K562 (cell line): ENCODE data around the gene YBX1. TPM values are rescaled to one million over a fixed set of nuclear protein-coding genes. Genes with fewer than 3 reads are reported as not detected.

Experiments
- ARID2 ChIP-seq: fragments of 450-650 bp; IDR thresholded peaks from 2 replicates; pipeline ENCODE4 v1.6.1; 2017; ENCODE audit warnings: antibody characterized with exemption, mild to moderate bottlenecking
- C11orf30 ChIP-seq: fragments of 450-650 bp; IDR thresholded peaks from 2 replicates; pipeline ENCODE4 v1.6.1; 2016; ENCODE audit warnings: low read depth, mild to moderate bottlenecking
- CHD1 ChIP-seq: fragments of 200-600 bp; sonication (generic); IDR thresholded peaks from one replicate; pipeline ENCODE4 v1.6.1; 2012; ENCODE audit warnings: mild to moderate bottlenecking, moderate library complexity, low read length, inconsistent platforms
- CHD4 ChIP-seq: fragments of 200-600 bp; sonication (generic); IDR thresholded peaks from 3 replicates; pipeline ENCODE4 v1.6.1; 2012; ENCODE audit warnings: low read depth, mild to moderate bottlenecking, mixed read lengths, low read length, inconsistent platforms; ENCODE audit not compliant: insufficient read depth, insufficient replicate concordance, poor library complexity, severe bottlenecking
- CUX1 ChIP-seq: fragments of 200-800 bp; sonication (Bioruptor generic); IDR thresholded peaks from 2 replicates; pipeline ENCODE4 v1.6.1; 2016; ENCODE audit warnings: missing genetic modification characterization, missing compliant biosample characterization
- DLX4 ChIP-seq: fragments of 250-450 bp; sonication (Bioruptor Pico); IDR thresholded peaks from 2 replicates; pipeline ENCODE4 v1.6.1; 2021; ENCODE audit warnings: mild to moderate bottlenecking
- E2F3 ChIP-seq: fragments of 250-450 bp; sonication (Bioruptor Pico); IDR thresholded peaks from 2 replicates; pipeline ENCODE4 v1.4.0; 2020; ENCODE audit warnings: mild to moderate bottlenecking
- HCFC1 ChIP-seq: IDR thresholded peaks from 2 replicates; pipeline ENCODE4 v1.6.1; 2012; ENCODE audit warnings: low read depth, low read length, improper control_type of control experiment
- POLR2AphosphoS5 ChIP-seq: IDR thresholded peaks from 2 replicates; pipeline ENCODE4 v1.6.1; 2011; ENCODE audit warnings: mild to moderate bottlenecking, low read depth, low read length, moderate library complexity; ENCODE audit not compliant: control insufficient read depth, insufficient read depth
- RBM25 ChIP-seq: fragments of 200-400 bp; formaldehyde crosslinking; IDR thresholded peaks from 2 replicates; pipeline ENCODE4 v1.6.1; 2018; ENCODE audit warnings: low read length, low read depth, moderate library complexity; ENCODE audit not compliant: severe bottlenecking
- SIN3A ChIP-seq, 2 experiments: fragments of 150-350 bp in 1 of 2; IDR thresholded peaks; 2 replicates each; pipeline ENCODE4 v1.6.1; 2011 to 2016; ENCODE audit warnings: borderline replicate concordance in 2 of 2, low read depth in 2 of 2, low read length in 2 of 2, mild to moderate bottlenecking in 2 of 2, moderate library complexity in 2 of 2; ENCODE audit not compliant: control insufficient read depth in 1 of 2
- SIN3B ChIP-seq: fragments of 450-650 bp; IDR thresholded peaks from 2 replicates; pipeline ENCODE4 v1.6.1; 2017; ENCODE audit warnings: low read depth, mild to moderate bottlenecking, moderate library complexity
- TCF7 ChIP-seq: sonication (generic); IDR thresholded peaks from 2 replicates; pipeline ENCODE4 v1.6.1; 2016; ENCODE audit warnings: antibody characterized with exemption, borderline replicate concordance
- ZC3H8 ChIP-seq: fragments of 450-650 bp; IDR thresholded peaks from 2 replicates; pipeline ENCODE4 v1.6.1; 2017
- ZFP1 ChIP-seq: fragments of 450-650 bp; formaldehyde crosslinking; IDR thresholded peaks from 2 replicates; pipeline ENCODE4 v1.4.0; 2020; ENCODE audit warnings: mild to moderate bottlenecking, mixed read lengths
- ZNF277 ChIP-seq: fragments of 250-450 bp; sonication (Bioruptor Pico); IDR thresholded peaks from 2 replicates; pipeline ENCODE4 v1.8.0; 2022; ENCODE audit warnings: inconsistent platforms, mild to moderate bottlenecking, moderate library complexity, borderline replicate concordance
- ZNF395 ChIP-seq: fragments of 200-800 bp; sonication (Bioruptor generic); IDR thresholded peaks from 2 replicates; pipeline ENCODE4 v1.6.1; 2017; ENCODE audit warnings: missing genetic modification characterization, missing compliant biosample characterization
- ZNF583 ChIP-seq: fragments of 250-450 bp; sonication (Bioruptor Pico); IDR thresholded peaks from 2 replicates; pipeline ENCODE4 v1.4.0; 2020
- ZNF785 ChIP-seq: fragments of 250-450 bp; sonication (Bioruptor Pico); IDR thresholded peaks from 2 replicates; pipeline ENCODE4 v1.4.0; 2020; ENCODE audit warnings: mild to moderate bottlenecking
- polyA plus RNA-seq, 8 experiments: library from polyadenylated mRNA; depleted of rRNA in 4 of 8; stranded (reverse) in 5 of 8; unstranded in 3 of 8; fragments of >200 nt; fragmentation: Nextera tagmentation in 2 of 8; fragmentation: Illumina TruSeq in 1 of 8; extraction: Ambion mirVana in 2 of 8; extraction: Trizol in 1 of 8; gene quantifications; 2 replicates each; pipeline versions ENCODE4 v1.2.1 to v1.2.3, GENCODE V29; 2011 to 2014; ENCODE audit warnings: inconsistent platforms in 1 of 8, missing spikeins in 1 of 8
- total RNA-seq, 7 experiments: library from RNA; depleted of rRNA in 6 of 7; stranded (reverse); fragments of >200 nt in 6 of 7; fragmentation: Illumina TruSeq in 2 of 7; extraction: Trizol in 2 of 7; gene quantifications; 2 replicates each; pipeline versions ENCODE4 v1.2.1 to v1.2.3, GENCODE V29; 2011 to 2021; ENCODE audit warnings: low replicate concordance in 1 of 7

The YBX1 gene
- total and polyA plus RNA-seq, 9 of the 15 experiments (the other 6 are each of a cell fraction or from before 2014, with no cell fraction given) = 363 to 1,955 (median 1,216) TPM

- TF ChIP-seq ZNF395 (CRISPR knock-in tag) (no peak), E2F3 (CRISPR knock-in tag) (peak; percentile 20; the same call in 1 of the 2 replicates), SIN3A (IDR thresholded peaks at IDR 0.05; ENCODE audit: borderline replicate concordance in 2 of 2, control insufficient read depth in 1 of 2, low read depth in 2 of 2, low read length in 2 of 2) (peak; percentile 69 to 94), ZNF785 (CRISPR knock-in tag) (no peak), ZNF583 (peak; percentile 72), DLX4 (no peak), RBM25 (peak; percentile 91), POLR2AphosphoS5 (peak; percentile 91), ARID2 (no peak), C11orf30 (no peak; the same call in 1 of the 2 replicates), CUX1 (no peak), HCFC1 (peak; percentile 71), SIN3B (no peak), ZC3H8 (no peak), CHD4 (no peak), ZNF277 (CRISPR knock-in tag) (no peak), CHD1 (peak; percentile 94), TCF7 (0 out of 2 replicates have a peak, but pooled peaks have one; percentile 27), ZFP1 (no peak)
Observed at GRCh38 chr1:42681741-42682483, at the start of gene YBX1 (continued).
